Measurements from ENCODE around the gene CTSZ.
A peak's percentile ranks its signal among the peaks of the same experiment; 100 is the strongest.
"Not testable (repeated sequence)": the region's sequence is repeated elsewhere in the genome, so short reads cannot be mapped to it uniquely, and the experiment has no call there.

The CTSZ gene

DNA sequence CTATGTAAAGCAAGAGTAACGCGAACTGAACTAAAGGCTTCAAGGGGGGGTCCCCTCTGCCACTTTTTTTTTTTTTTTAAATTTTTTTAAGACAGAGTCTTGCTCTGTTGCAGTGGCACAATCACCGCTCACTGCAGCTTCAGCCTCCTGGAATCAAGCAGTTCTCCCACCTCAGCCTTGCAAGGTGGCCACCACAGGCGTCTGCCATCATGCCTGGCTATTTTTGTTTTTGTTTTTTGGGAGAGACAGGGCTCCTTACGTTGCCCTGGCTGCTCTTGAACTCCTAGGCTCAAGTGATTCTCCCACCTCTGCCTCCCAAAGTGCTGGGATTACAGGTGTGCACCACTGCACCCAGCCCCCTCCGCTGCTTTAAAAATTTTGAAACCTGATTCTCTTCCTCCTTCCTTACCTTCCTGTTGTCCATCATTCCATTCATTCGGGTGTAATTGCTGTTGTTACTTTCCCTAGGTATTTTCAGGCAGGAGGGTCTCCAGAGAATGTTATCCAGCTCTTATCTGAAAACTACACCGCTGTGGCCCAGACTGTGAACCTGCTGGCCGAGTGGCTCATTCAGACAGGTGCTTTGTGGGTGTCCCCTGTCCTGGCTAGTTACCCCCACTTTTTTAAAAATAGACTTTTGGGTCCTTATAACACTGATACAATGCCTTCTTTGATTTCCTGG, 20.6 kb downstream of the CTSZ start:
- no peak for DNase-seq (ENCODE audit: extremely low read depth, low read depth)
- no peak overlapping the region for H3K4me3 ChIP-seq (replicated peaks; ENCODE audit: low read depth, low read length)
- TF ChIP-seq CTCF (IDR thresholded peaks at IDR 0.05; ENCODE audit: low read depth, low read length, missing control alignments), result no peak

- DNase-seq (ENCODE audit: extremely low read depth, low read depth), result no peak
- no peak for TF ChIP-seq CTCF (IDR thresholded peaks at IDR 0.05; ENCODE audit: low read depth, low read length, missing control alignments)
- H3K4me3 ChIP-seq (replicated peaks; ENCODE audit: low read depth, low read length), result no peak overlapping the region
Measured at GRCh38 chr20:58985656-58986055, 21.4 kb downstream of the CTSZ start.

GRCh38 chr20:58984691-58985090, 22.4 kb downstream of the CTSZ start:
- no peak for TF ChIP-seq CTCF (IDR thresholded peaks at IDR 0.05; ENCODE audit: low read depth, low read length, missing control alignments)
- H3K4me3 ChIP-seq (replicated peaks; ENCODE audit: low read depth, low read length), result no peak overlapping the region
- DNase-seq (ENCODE audit: extremely low read depth, low read depth), result no peak

- DNase-seq (ENCODE audit: extremely low read depth, low read depth); H3K4me3 ChIP-seq (replicated peaks; ENCODE audit: low read depth, low read length): not testable (repeated sequence)
Measured at GRCh38 chr20:58983115-58983468, 24.0 kb downstream of the CTSZ start.

DNA sequence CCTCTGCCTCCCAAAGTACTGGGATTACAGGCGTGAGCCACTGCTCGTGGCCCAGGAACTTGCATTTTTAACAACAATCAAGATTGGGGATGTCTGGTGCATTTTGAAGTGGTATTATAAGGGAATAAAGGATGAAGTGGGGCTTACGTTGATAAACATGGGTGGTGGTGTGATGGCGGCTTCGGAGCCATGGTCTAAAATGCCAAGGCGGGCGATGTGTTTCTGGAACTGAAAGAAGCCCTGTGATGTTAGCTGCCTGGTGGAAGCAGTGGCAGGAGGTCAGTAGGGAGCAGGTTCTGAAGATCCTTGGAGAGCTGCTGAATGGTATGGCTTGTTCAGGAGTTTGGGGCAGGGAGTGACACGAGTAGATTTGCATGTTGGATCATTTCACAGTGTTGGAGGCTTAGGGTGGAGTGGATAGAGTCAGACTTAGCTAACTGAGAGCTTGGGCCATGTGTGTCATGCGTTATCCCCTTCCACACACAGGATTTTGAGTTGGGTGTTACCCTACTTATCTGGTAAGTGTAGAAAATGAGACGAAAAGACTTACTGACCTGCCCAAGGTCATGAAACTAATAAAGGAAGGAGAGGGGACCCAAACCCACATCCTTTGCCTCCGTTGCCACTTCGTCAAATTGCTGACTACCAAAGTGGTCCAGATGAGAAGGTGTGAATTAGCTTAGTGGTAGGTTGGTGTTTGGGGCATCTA, 24.5 kb downstream of the CTSZ start:
- H3K4me3 ChIP-seq (replicated peaks; ENCODE audit: low read depth, low read length), result peak overlapping the region; percentile 92
- no peak for DNase-seq (ENCODE audit: extremely low read depth, low read depth)
- TF ChIP-seq CTCF (IDR thresholded peaks at IDR 0.05; ENCODE audit: low read depth, low read length, missing control alignments), result no peak

GRCh38 chr20:58981628-58982364, 25.3 kb downstream of the CTSZ start:
- TF ChIP-seq CTCF (IDR thresholded peaks at IDR 0.05; ENCODE audit: low read depth, low read length, missing control alignments), result no peak
- DNase-seq (ENCODE audit: extremely low read depth, low read depth), result no peak
- H3K4me3 ChIP-seq (replicated peaks; ENCODE audit: low read depth, low read length), result peak overlapping the region; percentile 92

Measured in HFF-Myc (cell line).